DND-41 (cell line): ENCODE results near the gene ANKRD13B.

ENCODE experiments used
- ATAC-seq: fragments of 200-7000 bp; cut with Tn5 transposase; 3 replicates; pipeline ENCODE4 v1.9.1; 2021; ENCODE audit warnings: low read depth; ENCODE audit not compliant: insufficient read depth
- DNase-seq: peaks from one replicate; pipeline ENCODE4 v3.0.0-alpha.2; 2020
- H2AFZ ChIP-seq: 2 replicates; pipeline ENCODE4 v1.6.0; 2012; ENCODE audit warnings: low read depth, low read length
- H3K27ac ChIP-seq: 2 replicates; pipeline ENCODE4 v1.5.1; 2012; ENCODE audit warnings: low read length, inconsistent platforms
- H3K27me3 ChIP-seq: fragments of 200-600 bp; sonication (generic); 2 replicates; pipeline ENCODE4 v1.6.0; 2012; ENCODE audit warnings: low read length, mild to moderate bottlenecking, inconsistent platforms; ENCODE audit not compliant: insufficient read depth, poor library complexity
- H3K36me3 ChIP-seq: 2 replicates; pipeline ENCODE4 v1.5.1; 2012; ENCODE audit warnings: low read length, inconsistent platforms; ENCODE audit not compliant: insufficient read depth
- H3K4me1 ChIP-seq: 2 replicates; pipeline ENCODE4 v1.5.1; 2012; ENCODE audit warnings: mild to moderate bottlenecking, low read length; ENCODE audit not compliant: insufficient read depth
- H3K4me2 ChIP-seq: 2 replicates; pipeline ENCODE4 v1.6.0; 2012; ENCODE audit warnings: mild to moderate bottlenecking, moderate library complexity, low read length, inconsistent platforms; ENCODE audit not compliant: insufficient read depth
- H3K4me3 ChIP-seq, 2 experiments: fragments of 200-600 bp in 1 of 2; shearing (Covaris generic) in 1 of 2; 2 replicates each; pipeline ENCODE4 v1.5.1; 2012 to 2016; ENCODE audit warnings: inconsistent platforms in 2 of 2, low read length in 2 of 2, mild to moderate bottlenecking in 2 of 2, low read depth in 1 of 2, moderate library complexity in 1 of 2
- H3K79me2 ChIP-seq: 2 replicates; pipeline ENCODE4 v1.6.0; 2012; ENCODE audit warnings: low read length, inconsistent platforms; ENCODE audit not compliant: insufficient read depth
- H3K9ac ChIP-seq: 2 replicates; pipeline ENCODE4 v1.6.0; 2012; ENCODE audit warnings: low read depth, mild to moderate bottlenecking, inconsistent platforms, low read length, moderate library complexity
- H3K9me3 ChIP-seq: 2 replicates; pipeline ENCODE4 v1.5.1; 2012; ENCODE audit warnings: low read length, moderate library complexity, mild to moderate bottlenecking, inconsistent platforms; ENCODE audit not compliant: insufficient read depth, severe bottlenecking
- H4K20me1 ChIP-seq: 2 replicates; pipeline ENCODE4 v1.6.0; 2012; ENCODE audit warnings: low read length; ENCODE audit not compliant: insufficient read depth
- CTCF ChIP-seq: IDR thresholded peaks from 2 replicates; pipeline ENCODE4 v1.5.1; 2012; ENCODE audit warnings: borderline replicate concordance, low read length, moderate library complexity, mild to moderate bottlenecking; ENCODE audit not compliant: poor library complexity, severe bottlenecking; ENCODE audit errors: extremely low read depth
- EZH2 ChIP-seq: IDR thresholded peaks from 3 replicates; pipeline ENCODE4 v1.6.1; 2012; ENCODE audit warnings: borderline replicate concordance, low read depth, mild to moderate bottlenecking, moderate library complexity, low read length, inconsistent platforms; ENCODE audit not compliant: severe bottlenecking

Gene ANKRD13B

GRCh38 chr17:29663155-29663554 lies 70.2 kb downstream of the ANKRD13B start:
- Histone ChIP-seq H3K79me2 (no peaks in the 10 kb centered on the region), H4K20me1 (no peaks in the 10 kb centered on the region), H3K4me2 (no peak overlapping the region), H3K27me3 (no peaks in the 10 kb centered on the region), H3K36me3 (peaks cover 50% of the 10 kb centered on the region), H3K4me3 (no peak overlapping the region), H3K9me3 (no peaks in the 10 kb centered on the region), H3K4me1 (no peaks in the 10 kb centered on the region), H3K9ac (no peak overlapping the region), H2AFZ (no peak overlapping the region), H3K27ac (no peak overlapping the region)
- TF ChIP-seq CTCF, result no peak
- TF ChIP-seq EZH2, result no peak
- no peak for DNase-seq
- no peak for ATAC-seq
